ENCODE measurements around the gene TAF11L12.
"Not testable (repeated sequence)": the region's sequence is repeated elsewhere in the genome, so short reads cannot be mapped to it uniquely, and the experiment has no call there.

The TAF11L12 gene

DNA sequence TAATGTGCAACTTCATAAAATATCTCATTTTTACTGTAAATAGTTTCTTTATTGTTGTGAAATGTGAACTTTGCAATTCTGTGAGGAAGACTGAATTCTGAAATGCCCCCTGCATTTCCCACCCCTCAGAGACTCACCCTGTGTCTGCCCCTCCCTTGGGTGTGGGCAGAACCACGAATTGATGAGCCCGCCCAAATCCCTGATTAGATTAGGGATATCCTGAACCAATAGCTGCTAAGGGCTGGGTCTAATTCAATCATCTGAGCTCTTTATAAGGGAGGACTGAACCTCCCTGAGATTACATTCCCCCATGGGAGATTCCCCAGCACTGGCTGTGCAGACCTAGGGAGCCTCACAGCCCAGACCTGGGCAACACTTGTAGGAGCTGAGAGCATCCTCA, at the start of gene TAF11L12:
Gene TAF11L12 (plus strand): TSS at position 301 of the 400 bp plus-strand sequence.
- DNase-seq (ENCODE audit: low read depth in 1 of 2, low spot score in 1 of 2): not testable (repeated sequence)

DNA sequence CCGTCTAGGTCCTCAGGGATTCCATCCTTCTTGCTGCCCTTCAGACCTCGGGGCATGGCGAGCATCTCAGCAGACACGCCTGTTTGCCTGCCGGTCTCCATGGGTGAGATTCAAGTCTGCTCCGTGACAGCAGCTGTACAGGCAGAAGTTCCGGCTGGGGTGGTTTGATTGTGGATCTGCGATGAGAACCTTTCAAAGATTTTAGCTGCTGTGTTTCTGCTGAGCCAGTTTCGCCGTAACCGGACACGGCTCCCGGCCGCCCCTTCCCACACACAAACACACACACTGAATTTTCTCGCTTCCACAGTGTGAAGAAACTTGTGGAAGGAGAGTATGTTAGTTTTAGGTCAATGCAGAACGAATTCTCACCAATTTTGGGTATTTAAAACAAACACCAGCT, 24.5 kb upstream of the TAF11L12 start, which contains the start of gene TAF11L7:
Gene TAF11L7 (minus strand): TSS at position 101 of the 400 bp plus-strand sequence.
- DNase-seq (ENCODE audit: low read depth in 1 of 2, low spot score in 1 of 2): not testable (repeated sequence)

DNA sequence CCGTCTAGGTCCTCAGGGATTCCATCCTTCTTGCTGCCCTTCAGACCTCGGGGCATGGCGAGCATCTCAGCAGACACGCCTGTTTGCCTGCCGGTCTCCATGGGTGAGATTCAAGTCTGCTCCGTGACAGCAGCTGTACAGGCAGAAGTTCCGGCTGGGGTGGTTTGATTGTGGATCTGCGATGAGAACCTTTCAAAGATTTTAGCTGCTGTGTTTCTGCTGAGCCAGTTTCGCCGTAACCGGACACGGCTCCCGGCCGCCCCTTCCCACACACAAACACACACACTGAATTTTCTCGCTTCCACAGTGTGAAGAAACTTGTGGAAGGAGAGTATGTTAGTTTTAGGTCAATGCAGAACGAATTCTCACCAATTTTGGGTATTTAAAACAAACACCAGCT, 19.3 kb upstream of the TAF11L12 start, which contains the start of gene TAF11L8:
Gene TAF11L8 (minus strand): TSS at position 101 of the 400 bp plus-strand sequence.
- DNase-seq (ENCODE audit: low read depth in 1 of 2, low spot score in 1 of 2): not testable (repeated sequence)

DNA sequence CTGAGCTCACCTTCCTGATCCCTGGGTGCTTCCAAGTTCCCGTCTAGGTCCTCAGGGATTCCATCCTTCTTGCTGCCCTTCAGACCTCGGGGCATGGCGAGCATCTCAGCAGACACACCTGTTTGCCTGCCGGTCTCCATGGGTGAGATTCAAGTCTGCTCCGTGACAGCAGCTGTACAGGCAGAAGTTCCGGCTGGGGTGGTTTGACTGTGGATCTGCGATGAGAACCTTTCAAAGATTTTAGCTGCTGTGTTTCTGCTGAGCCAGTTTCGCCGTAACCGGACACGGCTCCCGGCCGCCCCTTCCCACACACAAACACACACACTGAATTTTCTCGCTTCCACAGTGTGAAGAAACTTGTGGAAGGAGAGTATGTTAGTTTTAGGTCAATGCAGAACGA, 15.9 kb upstream of the TAF11L12 start, which contains the start of gene TAF11L9:
Gene TAF11L9 (minus strand): TSS at position 140 of the 400 bp plus-strand sequence.
- DNase-seq (ENCODE audit: low read depth in 1 of 2, low spot score in 1 of 2): not testable (repeated sequence)

DNA sequence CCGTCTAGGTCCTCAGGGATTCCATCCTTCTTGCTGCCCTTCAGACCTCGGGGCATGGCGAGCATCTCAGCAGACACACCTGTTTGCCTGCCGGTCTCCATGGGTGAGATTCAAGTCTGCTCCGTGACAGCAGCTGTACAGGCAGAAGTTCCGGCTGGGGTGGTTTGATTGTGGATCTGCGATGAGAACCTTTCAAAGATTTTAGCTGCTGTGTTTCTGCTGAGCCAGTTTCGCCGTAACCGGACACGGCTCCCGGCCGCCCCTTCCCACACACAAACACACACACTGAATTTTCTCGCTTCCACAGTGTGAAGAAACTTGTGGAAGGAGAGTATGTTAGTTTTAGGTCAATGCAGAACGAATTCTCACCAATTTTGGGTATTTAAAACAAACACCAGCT, 12.5 kb upstream of the TAF11L12 start, which contains the start of gene TAF11L10:
Gene TAF11L10 (minus strand): TSS at position 101 of the 400 bp plus-strand sequence.
- DNase-seq (ENCODE audit: low read depth in 1 of 2, low spot score in 1 of 2): not testable (repeated sequence)

DNA sequence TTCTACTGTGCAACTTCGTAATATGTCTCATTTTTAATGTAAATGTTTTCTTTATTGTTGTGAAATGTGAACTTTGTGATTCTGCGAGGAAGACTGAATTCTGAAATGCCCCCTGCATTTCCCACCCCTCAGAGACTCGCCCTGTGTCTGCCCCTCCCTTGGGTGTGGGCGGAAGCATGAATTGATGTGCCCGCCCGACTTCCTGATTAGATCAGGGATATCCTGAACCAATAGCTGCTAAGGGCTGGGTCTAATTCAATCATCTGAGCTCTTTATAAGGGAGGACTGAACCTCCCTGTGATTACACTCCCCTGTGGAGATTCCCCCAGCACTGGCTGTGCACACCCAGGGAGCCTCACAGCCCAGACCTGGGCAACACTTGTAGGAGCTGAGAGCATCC, 6.3 kb upstream of the TAF11L12 start, which contains the start of gene TAF11L11:
Gene TAF11L11 (plus strand): TSS at position 304 of the 400 bp plus-strand sequence.
- not testable (repeated sequence) for DNase-seq (ENCODE audit: low read depth in 1 of 2, low spot score in 1 of 2)

DNA sequence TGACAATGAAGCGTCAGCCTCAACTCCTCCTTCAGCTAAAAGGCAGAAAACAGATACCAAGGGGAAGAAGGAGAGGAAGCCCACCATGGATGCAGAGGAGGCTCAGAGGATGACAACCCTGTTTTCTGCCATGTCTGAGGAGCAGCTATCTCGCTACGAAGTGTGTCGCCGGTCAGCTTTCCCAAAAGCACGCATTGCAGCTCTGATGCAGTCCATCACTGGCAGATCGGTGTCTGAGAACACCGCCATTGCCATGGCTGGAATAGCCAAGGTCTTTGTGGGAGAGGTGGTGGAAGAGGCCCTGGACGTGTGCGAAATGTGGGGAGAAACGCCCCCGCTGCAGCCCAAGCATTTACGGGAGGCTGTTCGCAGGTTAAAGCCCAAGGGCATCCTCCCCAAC, 5.2 kb upstream of the TAF11L12 start:
- DNase-seq (ENCODE audit: low read depth in 1 of 2, low spot score in 1 of 2): no peak

DNA sequence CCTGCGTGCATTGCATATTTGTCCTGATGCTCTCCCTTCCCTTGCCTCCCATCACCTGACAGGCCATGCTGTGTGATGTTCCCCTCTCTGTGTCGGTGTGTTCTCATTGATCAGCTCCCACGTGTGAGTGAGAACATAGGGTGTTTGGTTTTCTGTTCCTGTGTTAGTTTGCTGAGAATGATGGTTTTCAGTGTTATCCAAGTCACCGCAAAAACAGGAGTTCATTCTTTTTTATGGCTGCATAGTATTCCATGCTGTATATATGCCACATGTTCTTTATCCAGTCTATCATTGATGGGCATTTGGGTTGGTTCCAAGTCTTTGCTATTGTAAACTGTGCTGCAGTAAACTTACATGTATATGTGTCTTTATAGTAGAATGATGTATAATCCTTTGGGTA, 2.7 kb upstream of the TAF11L12 start:
- DNase-seq (ENCODE audit: low read depth in 1 of 2, low spot score in 1 of 2): not testable (repeated sequence)

DNA sequence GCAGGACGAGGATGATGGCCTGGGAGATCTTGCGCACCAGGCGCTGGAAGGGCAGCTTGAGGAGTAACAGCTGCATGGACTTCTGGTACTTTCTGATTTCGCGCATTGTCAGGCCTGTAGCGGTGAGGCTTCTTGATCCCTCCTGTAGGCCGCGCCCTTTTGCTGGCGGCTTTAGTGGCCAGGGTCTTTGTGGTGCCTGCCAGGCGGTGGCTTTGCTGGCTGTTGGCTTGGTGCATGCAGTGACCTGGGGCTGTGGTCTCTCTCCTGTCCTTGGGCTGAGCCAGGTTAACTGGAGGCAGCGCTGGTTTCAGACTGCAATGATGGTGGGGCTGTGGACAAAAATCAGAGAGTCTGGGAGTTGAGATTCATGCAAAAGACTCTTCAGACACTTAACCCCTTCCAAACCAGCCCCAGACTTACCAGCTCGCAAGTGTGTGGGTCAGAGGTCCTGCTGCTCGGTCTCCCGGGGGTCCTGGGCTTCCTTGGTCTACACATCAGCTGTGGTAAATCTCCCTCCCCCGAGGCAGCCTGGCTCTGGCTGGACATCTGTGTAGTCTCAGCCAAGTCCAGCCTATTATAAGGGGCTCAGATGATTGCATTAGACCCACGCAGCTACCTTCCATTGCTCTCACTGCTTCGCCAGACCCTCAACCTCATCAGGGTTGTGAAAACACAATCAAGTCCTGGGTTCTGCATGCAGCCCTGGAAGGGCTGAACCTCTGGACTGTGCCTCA, 4.8 kb downstream of the TAF11L12 start:
- DNase-seq (ENCODE audit: low read depth in 1 of 2, low spot score in 1 of 2): no peak

DNA sequence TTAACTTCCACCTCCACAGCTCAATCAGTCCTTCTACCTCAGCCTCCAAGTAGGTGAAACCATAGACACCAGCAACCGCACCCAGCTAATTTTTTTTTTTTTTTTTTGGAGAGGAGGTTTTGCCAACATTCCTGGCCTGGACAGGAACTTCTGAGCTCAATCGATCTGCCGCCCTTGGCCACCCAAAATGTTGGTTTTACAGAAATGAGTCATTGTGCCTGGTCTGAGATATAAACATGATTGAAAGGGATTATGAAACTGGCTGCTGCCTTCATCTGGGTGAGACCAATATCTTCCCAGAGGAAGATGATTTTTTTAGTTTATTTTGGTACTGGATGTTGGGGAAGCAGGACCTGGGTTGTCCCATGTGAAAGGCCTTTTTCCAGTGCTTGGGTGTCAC, 9.2 kb downstream of the TAF11L12 start:
- no peak for DNase-seq (ENCODE audit: low read depth in 1 of 2, low spot score in 1 of 2)

DNA sequence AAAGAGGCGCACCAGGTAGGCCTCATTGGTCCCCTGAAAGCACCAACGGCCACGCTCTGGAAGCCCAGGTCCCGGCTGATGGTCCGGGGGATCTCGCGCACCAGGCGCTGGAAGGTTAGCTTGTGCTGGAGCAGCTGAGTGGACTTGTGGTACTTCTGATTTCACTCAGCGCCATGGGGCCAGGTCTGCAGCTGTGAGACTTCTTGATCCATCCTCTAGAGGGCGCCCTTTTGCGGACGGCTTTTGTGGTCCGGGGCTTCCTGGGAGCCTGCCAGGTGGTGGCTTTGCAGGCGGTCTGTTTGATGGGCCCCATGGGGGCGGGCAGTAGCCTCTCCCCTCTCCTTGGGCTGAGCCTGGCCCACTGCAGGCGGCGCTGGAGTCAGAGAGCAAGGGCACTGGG, 10.4 kb downstream of the TAF11L12 start:
- no peak for DNase-seq (ENCODE audit: low read depth in 1 of 2, low spot score in 1 of 2)

DNA sequence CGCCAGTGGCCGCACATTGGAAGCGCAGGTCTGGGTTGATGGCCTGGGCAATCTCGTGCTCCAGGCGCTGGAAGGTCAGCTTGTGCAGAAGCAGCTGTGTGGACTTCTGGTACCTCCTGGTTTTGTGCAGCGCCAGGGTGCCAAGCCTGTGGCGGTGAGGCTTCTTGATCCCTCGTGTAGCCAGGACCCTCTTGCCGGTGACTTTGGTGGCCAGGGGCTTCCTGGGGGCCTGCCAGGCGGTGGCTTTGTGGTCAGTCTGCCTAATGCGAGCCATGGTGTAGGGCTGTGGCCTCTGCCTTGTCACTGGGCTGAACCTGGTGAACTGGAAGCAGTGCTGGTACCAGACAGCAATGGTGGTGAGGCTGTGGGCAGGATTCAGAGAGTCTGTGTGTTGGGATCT, 15.5 kb downstream of the TAF11L12 start:
- DNase-seq (ENCODE audit: low read depth in 1 of 2, low spot score in 1 of 2): no peak

DNA sequence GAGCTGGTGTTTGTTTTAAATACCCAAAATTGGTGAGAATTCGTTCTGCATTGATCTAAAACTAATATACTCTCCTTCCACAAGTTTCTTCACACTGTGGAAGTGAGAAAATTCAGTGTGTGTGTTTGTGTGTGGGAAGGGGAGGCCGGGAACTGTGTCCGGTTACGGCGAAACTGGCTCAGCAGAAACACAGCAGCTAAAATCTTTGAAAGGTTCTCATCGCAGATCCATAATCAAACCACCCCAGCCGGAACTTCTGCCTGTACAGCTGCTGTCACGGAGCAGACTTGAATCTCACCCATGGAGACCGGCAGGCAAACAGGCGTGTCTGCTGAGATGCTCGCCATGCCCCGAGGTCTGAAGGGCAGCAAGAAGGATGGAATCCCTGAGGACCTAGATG, 21.6 kb downstream of the TAF11L12 start, which contains the start of gene TAF11L13:
Gene TAF11L13 (plus strand): TSS at position 301 of the 400 bp plus-strand sequence.
- DNase-seq (ENCODE audit: low read depth in 1 of 2, low spot score in 1 of 2): not testable (repeated sequence)

DNA sequence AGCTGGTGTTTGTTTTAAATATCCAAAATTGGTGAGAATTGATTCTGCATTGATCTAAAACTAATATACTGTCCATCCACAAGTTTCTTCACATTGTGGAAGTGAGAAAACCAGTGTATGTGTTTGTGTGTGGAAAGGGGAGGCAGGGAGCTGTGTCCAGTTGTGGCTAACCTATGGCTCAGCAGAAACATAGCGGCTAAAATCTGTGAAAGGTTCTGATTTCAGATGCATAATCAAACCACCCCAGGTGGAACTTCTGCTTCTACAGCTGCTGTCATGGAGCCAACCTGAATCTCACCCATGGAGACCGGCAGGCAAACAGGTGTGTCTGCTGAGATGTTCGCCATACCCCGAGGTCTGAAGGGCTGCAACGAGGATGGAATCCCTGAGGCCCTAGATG, 24.0 kb downstream of the TAF11L12 start, which contains the start of gene TAF11L14:
Gene TAF11L14 (plus strand): TSS at position 301 of the 400 bp plus-strand sequence.
- no peak for DNase-seq (ENCODE audit: low read depth in 1 of 2, low spot score in 1 of 2)

DNA sequence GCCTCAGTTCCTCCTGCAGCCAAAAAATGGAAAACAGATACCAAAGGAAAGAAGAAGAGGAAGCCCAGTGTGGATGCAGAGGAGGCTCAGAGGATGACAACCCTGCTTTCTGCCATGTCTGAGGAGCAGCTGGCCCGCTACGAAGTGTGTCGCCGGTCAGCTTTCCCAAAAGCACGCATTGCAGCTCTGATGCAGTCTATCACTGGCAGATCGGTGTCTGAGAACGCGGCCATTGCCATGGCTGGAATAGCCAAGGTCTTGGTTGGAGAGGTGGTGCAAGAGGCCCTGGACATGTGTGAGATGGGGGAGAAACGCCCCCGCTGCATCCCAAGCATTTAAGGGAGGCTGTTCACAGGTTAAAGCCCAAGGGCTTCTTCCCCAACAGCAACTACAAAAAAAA, 39.0 kb downstream of the TAF11L12 start:
- not testable (repeated sequence) for DNase-seq (ENCODE audit: low read depth in 1 of 2, low spot score in 1 of 2)

DNA sequence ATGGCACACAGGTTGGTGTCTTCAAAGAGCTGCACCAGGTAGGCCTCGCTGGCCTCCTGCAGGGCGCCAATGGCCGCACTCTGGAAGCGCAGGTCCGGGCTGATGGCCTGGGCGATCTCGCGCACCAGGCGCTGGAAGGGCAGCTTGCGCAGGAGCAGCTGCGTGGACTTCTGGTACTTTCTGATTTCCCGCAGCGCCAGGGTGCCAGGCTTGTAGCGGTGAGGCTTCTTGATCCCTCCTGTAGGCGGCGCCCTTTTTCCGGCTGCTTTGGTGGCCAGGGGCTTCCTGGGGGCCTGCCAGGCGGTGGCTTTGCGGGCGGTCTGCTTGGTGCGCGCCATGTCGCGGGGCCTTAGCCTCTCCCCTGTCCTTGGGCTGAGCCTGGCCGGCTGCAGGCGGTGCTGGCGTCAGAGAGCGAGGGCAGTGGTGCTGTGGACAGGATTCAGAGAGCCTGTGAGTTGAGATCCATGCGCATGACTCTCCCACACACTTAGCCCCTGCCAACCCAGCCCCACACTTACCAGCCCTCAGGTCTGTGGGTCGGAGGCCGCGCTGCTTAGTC, 45.1 kb downstream of the TAF11L12 start:
- not testable (repeated sequence) for DNase-seq (ENCODE audit: low read depth in 1 of 2, low spot score in 1 of 2)

DNA sequence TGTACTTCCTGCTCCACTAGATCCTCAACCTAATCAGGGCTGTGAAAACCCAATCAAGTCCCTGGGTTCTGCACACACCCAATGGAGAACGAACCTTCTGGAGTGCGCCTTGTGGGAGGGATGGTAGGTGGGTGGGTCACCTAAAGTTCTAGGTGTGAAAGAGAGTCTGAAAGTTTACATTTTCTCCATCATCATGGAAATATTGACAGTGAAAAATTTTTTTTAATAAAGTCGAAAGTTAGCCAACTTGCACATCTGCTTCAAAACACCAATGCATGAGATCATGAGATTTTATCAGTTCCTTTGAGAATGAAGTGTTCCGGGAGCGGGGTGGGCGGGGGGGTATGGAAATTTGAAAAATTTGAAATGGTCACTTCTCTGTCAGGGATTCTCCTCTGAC, 45.7 kb downstream of the TAF11L12 start:
- DNase-seq (ENCODE audit: low read depth in 1 of 2, low spot score in 1 of 2): no peak
